CD4-positive, alpha-beta T cell (primary cell): ENCODE data around the gene TNP2. TPM values are rescaled to one million over a fixed set of nuclear protein-coding genes. Genes with fewer than 3 reads are reported as not detected.
A peak's percentile ranks its signal among the peaks of the same experiment; 100 is the strongest.

Experiments
- ATAC-seq: fragments of 200-7000 bp; cut with Tn5 transposase; one replicate; pipeline ENCODE4 v1.10.0; 2022; ENCODE audit warnings: mild to moderate bottlenecking; ENCODE audit not compliant: poor library complexity
- CTCF ChIA-PET: fragments of 350-600 bp; sonication (Branson Sonifier 250); formaldehyde crosslinking; loops from one replicate; lab custom pipeline; 2021; ENCODE audit warnings: antibody characterized with exemption, inconsistent platforms; lab: Charles Lee
- POLR2A ChIA-PET: fragments of 350-600 bp; sonication (Branson Sonifier 250); formaldehyde crosslinking; loops from one replicate; lab custom pipeline; 2021; ENCODE audit warnings: antibody characterized with exemption, inconsistent platforms; lab: Charles Lee
- DNase-seq, 14 experiments: peaks; one replicate each; pipeline ENCODE4 v3.0.0-alpha.2; 2013 to 2020; ENCODE audit warnings: mixed read lengths in 2 of 14
- H3K27ac ChIP-seq, 2 donors: one replicate each; pipeline versions ENCODE4 v1.5.1 to v1.7.0; 2013; ENCODE audit warnings: low read length in 2 of 2, low read depth in 1 of 2, mild to moderate bottlenecking in 1 of 2
- H3K27me3 ChIP-seq, 2 experiments: 1 replicate in 1 of 2; 2 replicates in 1 of 2; pipeline versions ENCODE4 v1.6.1 to v1.7.0; 2013; ENCODE audit warnings: low read length in 2 of 2, control low read depth in 1 of 2, mild to moderate bottlenecking in 1 of 2, moderate library complexity in 1 of 2; ENCODE audit not compliant: insufficient read depth in 2 of 2, control insufficient read depth in 1 of 2
- H3K36me3 ChIP-seq: one replicate; pipeline ENCODE4 v1.6.1; 2013; ENCODE audit warnings: low read length, control low read depth; ENCODE audit not compliant: insufficient read depth
- H3K4me1 ChIP-seq: one replicate; pipeline ENCODE4 v1.6.1; 2013; ENCODE audit warnings: low read length, control low read depth; ENCODE audit not compliant: insufficient read depth
- H3K4me3 ChIP-seq: one replicate; pipeline ENCODE4 v1.5.1; 2013; ENCODE audit warnings: mild to moderate bottlenecking, low read length, moderate library complexity
- H3K9me3 ChIP-seq, 2 experiments: 1 replicate in 1 of 2; 2 replicates in 1 of 2; pipeline versions ENCODE4 v1.6.1 to v1.7.0; 2013; ENCODE audit warnings: low read length in 2 of 2, mild to moderate bottlenecking in 2 of 2, control low read depth in 1 of 2, moderate library complexity in 1 of 2; ENCODE audit not compliant: control insufficient read depth in 1 of 2, insufficient read depth in 1 of 2
- H3K27ac Mint-ChIP-seq: one replicate; pipeline ENCODE4 v1.8.0; 2020; ENCODE audit warnings: mixed read lengths
- H3K27me3 Mint-ChIP-seq: one replicate; pipeline ENCODE4 v1.8.0; 2021; ENCODE audit warnings: mixed read lengths
- H3K36me3 Mint-ChIP-seq: one replicate; pipeline ENCODE4 v1.8.0; 2021; ENCODE audit warnings: low read depth, mixed read lengths
- H3K4me1 Mint-ChIP-seq: one replicate; pipeline ENCODE4 v1.8.0; 2021; ENCODE audit warnings: low read depth, mixed read lengths
- H3K4me3 Mint-ChIP-seq: one replicate; pipeline ENCODE4 v1.8.0; 2020; ENCODE audit warnings: mild to moderate bottlenecking, mixed read lengths
- H3K9me3 Mint-ChIP-seq: one replicate; pipeline ENCODE4 v1.8.0; 2020; ENCODE audit warnings: mixed read lengths
- CTCF ChIP-seq: fragments of 200-600 bp; IDR thresholded peaks from one replicate; pipeline ENCODE4 v1.8.0; 2022; ENCODE audit warnings: antibody characterized with exemption, mild to moderate bottlenecking
- intact Hi-C, 2 experiments: fragments of 100-400 bp; cut with DNase I in 1 of 2; cut with micrococcal nuclease in 1 of 2; formaldehyde crosslinking; loops; one replicate each; pipeline versions ENCODE4 v1.15.1 to v1.9.0; 2023 to 2025; cut with DNase I, micrococcal nuclease
- total RNA-seq, 174 experiments: library from RNA in 2 of 174; stranded (reverse) in 2 of 174; gene quantifications; one replicate each; pipeline ENCODE4 v1.2.3 and lab custom pipeline; 2021 to 2026

The TNP2 gene
- total RNA-seq, 2 experiments from 2014 or later, result not detected

- no peak for DNase-seq
- H3K27me3 Mint-ChIP-seq, result no peaks in the 10 kb centered on the region
- peaks cover 7% of the 10 kb centered on the region for H3K36me3 ChIP-seq
- no peaks in the 10 kb centered on the region for H3K9me3 Mint-ChIP-seq
- H3K27ac ChIP-seq, result no peak overlapping the region
- no peak for TF ChIP-seq CTCF
- H3K36me3 Mint-ChIP-seq, result peaks cover 22% of the 10 kb centered on the region
- ChIA-PET POLR2A (no interaction called here), CTCF (no interaction called here)
- H3K4me3 ChIP-seq, result no peak overlapping the region
- no peaks in the 10 kb centered on the region for H3K27me3 ChIP-seq
- H3K4me1 Mint-ChIP-seq, result peaks cover 32% of the 10 kb centered on the region
- peak overlapping the region; percentile 84 for H3K27ac Mint-ChIP-seq
- intact Hi-C loops, result loop anchor here (10.0 kb wide), 3 partner anchors 45 to 665 kb away; partner anchors contain the start of gene GSPT1 (in 1 of the 2)
- H3K9me3 ChIP-seq, result no peaks in the 10 kb centered on the region
- H3K4me3 Mint-ChIP-seq, result peak overlapping the region; percentile 14
- no peak for ATAC-seq
- peaks cover 38% of the 10 kb centered on the region for H3K4me1 ChIP-seq
Observed at GRCh38 chr16:11250091-11250785, 18.9 kb downstream of the TNP2 start.

- ATAC-seq (no peak), DNase-seq (peak in 1 of 14 experiments; percentile 32)
- peaks cover 7% of the 10 kb centered on the region for H3K36me3 ChIP-seq
- peak overlapping the region; percentile 30 for H3K27ac Mint-ChIP-seq
- TF ChIP-seq CTCF, result no peak
- H3K9me3 ChIP-seq, result no peaks in the 10 kb centered on the region
- H3K9me3 Mint-ChIP-seq, result no peaks in the 10 kb centered on the region
- no peaks in the 10 kb centered on the region for H3K27me3 ChIP-seq
- intact Hi-C loops, result loop anchor here (10.0 kb wide), 3 partner anchors 45 to 665 kb away; partner anchors contain the start of gene GSPT1 (in 1 of the 2)
- H3K4me1 ChIP-seq, result peaks cover 33% of the 10 kb centered on the region
- no peaks in the 10 kb centered on the region for H3K27me3 Mint-ChIP-seq
- ChIA-PET POLR2A (no interaction called here), CTCF (no interaction called here)
- H3K4me3 ChIP-seq, result no peak overlapping the region
- no peak overlapping the region for H3K27ac ChIP-seq
- peak overlapping the region; percentile 15 for H3K4me3 Mint-ChIP-seq
- H3K4me1 Mint-ChIP-seq, result peaks cover 32% of the 10 kb centered on the region
- peaks cover 22% of the 10 kb centered on the region for H3K36me3 Mint-ChIP-seq
Observed at GRCh38 chr16:11249233-11250061, 19.7 kb downstream of the TNP2 start.

- Histone ChIP-seq H3K4me1 (peaks cover 20% of the 10 kb centered on the region), H3K27ac (no peak overlapping the region), H3K27me3 (no peaks in the 10 kb centered on the region), H3K9me3 (no peaks in the 10 kb centered on the region), H3K4me3 (no peak overlapping the region), H3K36me3 (peaks cover 7% of the 10 kb centered on the region)
- H3K4me1 Mint-ChIP-seq, result peaks cover 23% of the 10 kb centered on the region
- ChIA-PET POLR2A (interaction anchor here (1.1 to 3.0 kb wide), 2 partner anchors 8 to 225 kb away, joined by 3 to 17 read pairs; partner anchors contain the start of gene SOCS1), CTCF (no interaction called here)
- ATAC-seq (no peak), DNase-seq (no peak)
- H3K36me3 Mint-ChIP-seq, result peaks cover 12% of the 10 kb centered on the region
- no peak overlapping the region for H3K4me3 Mint-ChIP-seq
- H3K27ac Mint-ChIP-seq, result no peak overlapping the region
- intact Hi-C loops, result no loop called here
- no peak for TF ChIP-seq CTCF
- no peaks in the 10 kb centered on the region for H3K9me3 Mint-ChIP-seq
- no peaks in the 10 kb centered on the region for H3K27me3 Mint-ChIP-seq
Observed at GRCh38 chr16:11248133-11248532, 21.0 kb downstream of the TNP2 start.
